LoVo (cell line): Measurements from ENCODE around the gene MAPKBP1.
A peak's percentile ranks its signal among the peaks of the same experiment; 100 is the strongest.

ENCODE experiments used
- DNase-seq: peaks from one replicate; pipeline ENCODE4 v3.0.0-alpha.2; 2016; ENCODE audit warnings: low spot score

MAPKBP1 gene

DNA sequence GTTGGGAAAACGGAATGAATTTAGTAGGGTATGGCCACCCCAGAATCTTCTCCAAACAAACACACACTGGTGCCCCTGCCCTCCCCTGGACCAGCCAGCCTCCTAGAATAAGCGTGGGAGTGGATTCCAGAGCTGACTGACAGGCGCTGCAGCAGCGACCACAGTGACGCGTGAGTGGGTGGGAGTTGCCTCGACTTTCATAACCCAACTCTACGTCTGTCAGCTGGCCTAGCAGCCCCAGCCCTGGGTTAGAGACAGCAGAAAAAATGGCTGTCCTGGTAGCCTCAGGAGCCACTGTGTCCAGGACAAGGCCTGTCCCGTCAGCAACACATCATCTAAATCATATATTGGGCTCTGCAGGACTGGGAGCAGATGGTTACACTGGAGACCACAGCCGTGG is 74.3 kb downstream of the MAPKBP1 start:
- DNase-seq: no peak

DNA sequence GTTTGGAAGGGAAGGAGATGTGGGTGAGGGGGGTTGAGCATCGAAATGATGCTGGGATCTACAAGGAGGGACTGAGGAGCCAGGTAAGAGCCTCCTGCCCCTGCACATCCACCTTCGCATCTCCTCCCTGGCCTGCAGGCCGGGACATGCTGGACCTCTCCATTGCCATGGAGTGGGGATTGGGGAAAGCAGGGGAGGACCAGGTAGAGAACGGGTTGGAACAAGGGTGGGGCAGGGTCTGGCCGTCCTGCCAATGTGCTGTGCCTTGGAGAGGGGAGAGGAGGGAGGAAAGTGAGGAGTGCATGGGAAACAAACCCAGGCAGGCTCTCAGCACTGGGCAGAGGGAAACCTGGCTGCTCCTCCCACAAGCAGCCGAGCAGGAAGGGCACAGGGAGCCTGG is 74.9 kb downstream of the MAPKBP1 start:
- DNase-seq: no peak

DNA sequence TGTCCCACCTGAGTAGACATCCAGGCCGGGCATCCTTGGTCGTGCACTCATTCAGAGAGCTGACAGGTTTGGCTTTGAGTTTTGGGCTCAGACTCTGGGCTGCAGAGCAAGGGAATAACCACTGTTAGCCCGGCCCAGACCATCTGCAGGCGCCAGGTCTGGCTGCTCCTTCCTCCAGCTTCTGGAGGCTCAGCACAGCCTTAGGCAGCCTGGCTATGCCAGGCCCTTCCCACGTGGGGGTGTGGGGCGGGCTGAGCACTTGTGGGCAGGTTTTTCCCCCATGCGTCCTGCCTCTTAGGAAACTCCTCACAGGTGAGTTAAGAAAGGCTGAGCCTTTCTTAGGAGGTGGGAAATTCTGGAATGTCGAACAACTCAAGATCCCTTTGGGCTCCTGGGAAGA is 75.6 kb downstream of the MAPKBP1 start:
- DNase-seq: no peak

DNA sequence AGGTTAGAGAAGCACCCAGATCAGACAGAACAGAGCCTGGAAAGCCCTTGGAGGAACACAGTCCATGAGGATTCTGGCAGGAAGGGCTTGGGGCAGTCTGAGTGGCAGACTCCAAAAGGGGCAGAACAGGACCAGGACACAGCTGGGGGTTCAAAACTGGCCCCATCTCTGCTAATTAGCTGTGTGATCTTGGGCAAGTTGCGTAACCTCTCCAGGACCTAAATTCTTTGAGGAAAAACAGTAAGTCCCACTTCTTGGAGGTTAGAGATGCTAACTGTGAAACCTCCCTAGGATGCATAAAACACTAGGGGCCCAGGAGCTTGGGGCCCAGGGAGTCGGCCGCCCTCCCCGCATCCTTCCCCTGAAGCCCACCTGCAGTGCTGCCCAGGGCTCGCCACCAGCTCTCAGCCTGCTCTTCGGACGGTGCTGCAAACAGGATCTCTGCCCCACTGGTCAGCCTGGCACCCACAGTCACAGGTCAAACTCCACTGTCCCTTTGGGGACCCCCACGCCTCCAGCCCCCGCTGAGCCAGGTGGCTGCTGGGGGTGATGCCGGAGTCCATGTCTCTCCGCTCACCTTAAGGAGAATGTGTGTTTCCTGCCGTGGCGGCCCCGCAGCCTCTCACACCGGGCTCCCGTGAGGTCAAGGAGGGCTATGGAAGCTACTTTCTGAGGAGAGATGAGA is 76.3 kb downstream of the MAPKBP1 start:
- DNase-seq: no peak

DNA sequence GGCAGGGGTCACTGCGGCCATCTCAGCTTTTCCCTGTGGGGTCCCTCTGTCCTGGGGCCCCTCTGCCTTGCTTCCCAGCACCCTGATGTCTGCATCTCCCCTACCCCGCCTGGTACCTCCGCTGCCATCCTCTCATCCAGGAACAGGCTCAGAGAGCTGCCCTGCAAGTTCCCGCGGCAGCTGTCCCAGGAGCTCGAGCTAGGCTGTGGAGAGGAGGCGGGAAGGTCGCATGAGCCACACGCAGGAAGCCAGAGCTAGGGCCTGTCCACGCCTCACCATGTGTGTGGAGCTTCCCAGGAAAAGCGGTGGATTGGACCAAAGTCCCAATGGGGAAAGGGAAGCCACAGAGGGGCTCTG is 76.9 kb downstream of the MAPKBP1 start:
- no peak for DNase-seq

DNA sequence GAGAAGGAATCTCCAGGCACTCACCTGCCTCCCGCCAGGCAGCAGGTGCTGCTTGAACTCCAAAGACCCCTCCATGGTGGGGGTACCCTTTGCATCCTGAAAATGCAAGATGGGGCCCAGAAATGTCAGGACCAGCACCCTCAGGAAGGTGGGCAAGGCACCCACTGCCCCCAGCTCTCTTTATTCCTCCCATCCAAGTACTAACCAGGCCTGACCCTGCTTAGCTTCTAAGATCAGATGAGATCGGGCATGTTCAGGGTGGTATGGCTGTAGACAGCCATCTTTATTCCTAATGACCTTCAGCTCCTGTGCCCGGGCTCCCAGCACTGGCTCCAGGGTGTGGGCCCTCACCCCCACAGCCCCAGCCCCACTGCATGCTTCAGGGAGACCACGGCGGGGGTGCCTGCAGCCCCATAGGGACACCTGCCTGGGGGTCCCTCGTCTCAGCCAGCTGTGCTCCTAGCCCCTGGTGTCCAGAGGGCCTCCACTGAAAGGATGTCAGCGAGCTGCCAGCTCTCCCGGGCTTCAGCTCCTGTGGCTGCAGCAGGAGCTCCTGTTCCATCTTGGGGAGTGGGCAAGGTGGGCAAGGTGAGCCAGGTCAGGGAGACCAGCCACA is 77.6 kb downstream of the MAPKBP1 start:
- no peak for DNase-seq

DNA sequence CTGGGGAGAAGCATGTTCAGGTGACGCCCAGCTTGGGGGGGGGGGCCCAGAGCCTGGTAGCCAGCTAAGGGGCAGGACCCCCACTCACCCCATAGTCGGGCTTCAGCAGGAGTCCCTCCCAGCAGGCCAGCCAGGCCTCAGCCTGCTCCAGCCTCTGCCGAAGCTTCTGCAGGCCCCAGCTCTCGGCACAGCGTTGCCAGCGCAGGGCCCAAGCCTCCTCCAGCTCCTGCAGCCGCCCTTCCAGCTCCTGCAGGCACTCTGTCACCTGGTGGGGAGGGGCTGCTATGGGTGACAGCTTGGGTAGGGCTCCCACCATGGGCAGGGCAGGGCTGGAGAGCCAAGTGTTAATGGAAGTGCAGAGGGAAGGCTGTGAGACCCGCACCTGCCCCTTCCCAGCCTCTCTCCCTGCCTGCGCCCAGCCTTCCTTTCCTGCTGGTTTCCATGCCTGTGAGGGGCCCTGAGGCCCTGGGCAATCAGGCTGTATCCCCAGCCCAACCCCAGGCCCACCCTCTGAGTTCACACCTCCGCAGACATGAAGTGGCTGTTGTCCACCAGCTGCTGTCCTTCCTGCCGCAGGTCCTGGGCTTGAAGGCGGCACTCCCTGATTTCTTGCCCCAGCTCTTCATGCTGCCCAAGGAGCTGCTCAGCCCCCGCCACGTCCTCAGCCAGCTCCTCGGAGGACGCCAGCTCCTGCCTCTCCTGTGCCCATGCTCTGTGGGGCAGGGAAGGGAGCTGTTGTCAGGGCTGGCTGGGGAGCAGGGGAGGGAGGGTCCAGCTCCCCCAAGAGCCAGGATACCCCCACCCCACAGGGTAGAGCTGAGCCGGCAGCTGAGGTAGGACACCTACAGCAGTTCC is 78.7 kb downstream of the MAPKBP1 start:
- DNase-seq: no peak

DNA sequence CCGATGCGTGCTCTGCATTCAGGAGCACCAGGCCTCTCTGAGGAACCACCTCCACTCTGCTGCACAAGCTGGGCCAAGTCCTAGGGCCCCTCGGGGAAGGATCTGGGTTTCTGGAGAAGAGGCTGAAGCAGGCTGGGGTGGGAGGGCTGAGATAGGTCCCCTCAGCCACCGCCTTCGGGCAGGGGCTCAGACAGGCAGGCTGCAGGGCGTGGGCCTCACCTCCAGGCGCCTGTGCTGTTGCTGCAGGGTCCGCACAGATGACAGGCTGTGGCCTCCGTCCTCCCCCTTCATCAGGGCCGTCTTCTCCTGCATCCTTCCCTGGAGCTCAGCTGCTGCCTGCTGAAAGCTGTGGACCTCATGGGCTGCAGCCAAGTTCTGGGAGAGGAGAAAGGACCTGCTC is 79.5 kb downstream of the MAPKBP1 start:
- DNase-seq: no peak

DNA sequence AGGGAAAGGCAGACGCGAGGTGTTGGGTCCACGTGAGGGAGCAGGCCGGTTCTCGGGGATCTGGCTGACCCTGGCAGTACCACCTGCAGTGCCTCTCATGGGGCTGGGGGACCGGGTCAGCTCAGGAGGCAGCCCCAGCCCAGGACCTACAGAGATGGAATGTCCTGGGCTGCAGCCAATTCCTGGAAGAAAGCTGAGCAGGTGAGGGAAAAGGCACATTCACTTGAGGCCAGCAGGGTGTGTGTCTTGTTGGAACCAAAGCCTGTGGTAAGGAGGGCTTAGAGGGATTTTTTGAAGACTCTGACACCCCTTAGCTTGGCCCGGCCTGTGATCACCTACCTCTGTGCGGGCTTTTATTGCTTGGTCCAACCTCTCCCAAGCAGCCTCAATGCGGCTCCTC is 80.2 kb downstream of the MAPKBP1 start:
- no peak for DNase-seq

DNA sequence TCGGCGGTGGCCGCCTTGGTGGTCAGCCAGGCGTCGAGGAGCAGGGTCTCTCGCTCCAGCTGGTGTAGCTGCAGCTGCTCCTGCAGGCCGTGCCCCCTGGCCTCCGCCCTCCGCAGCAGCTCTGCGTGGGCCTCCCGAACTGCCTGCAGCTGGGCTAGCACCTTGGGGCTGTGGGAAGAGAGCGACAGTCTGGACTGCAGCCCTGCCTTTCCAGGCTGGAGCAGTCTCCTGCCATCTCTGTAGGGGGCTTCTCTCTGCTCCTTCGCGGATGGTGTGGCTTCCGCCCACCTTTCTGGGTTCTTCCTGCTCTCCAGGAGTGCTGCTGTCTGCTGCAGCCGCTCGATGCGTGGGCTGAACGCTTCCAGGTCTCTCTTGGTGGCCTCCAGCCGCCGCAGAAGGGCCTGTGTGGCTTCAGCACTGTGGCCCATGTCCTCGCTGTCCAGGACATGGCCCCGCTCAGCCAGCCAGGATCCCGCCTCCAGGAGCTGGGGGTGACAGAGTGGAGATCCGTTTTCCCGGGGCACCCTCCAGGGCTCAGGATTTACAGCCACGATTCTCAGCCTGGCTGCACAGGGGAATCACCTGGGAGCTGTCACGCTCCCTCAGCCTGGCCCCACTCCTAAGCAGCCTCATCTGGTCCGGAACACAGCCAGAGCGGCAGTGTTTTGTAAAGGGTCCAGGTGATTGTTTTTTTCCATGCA is 81.1 kb downstream of the MAPKBP1 start:
- no peak for DNase-seq

DNA sequence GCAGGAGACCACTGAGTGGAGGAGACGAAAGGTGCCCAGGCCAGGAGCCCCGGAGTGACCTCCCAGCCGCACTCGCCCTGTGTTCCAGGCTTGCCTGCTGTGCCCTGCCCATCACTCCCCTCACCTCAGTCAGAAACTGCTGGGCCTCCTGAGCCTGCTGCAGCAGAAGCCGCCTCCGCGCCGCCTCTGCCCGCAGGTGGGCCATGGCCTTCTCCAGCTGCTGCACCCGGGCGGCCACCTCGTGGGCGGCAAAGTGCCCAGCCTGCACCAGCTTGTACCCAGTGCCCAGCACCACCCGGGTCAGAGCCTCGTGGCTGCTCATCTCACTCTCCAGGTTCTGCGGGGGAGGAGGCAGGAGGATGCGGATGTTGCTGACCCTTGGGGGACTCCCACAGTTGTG is 82.0 kb downstream of the MAPKBP1 start:
- DNase-seq: no peak

DNA sequence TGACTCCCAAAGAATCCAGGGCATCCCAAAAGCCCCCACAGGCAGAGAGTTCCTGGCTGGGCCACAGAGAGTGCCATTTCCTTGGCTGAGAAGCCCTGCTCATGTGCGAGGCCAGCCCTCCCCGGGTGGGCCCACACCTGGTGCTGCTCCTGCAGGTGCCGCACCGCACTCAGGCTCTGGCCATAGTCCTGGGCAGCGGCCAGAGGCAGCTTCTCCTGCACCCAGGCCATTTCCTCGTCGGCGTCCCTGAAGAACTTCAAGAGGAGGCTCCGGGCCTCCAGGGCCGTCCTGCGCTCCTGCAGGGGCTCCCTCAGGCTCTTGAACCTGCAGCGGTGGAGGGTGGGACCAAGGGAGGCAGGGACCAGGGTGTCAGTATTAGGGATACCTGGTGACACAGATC is 82.4 kb downstream of the MAPKBP1 start:
- no peak for DNase-seq

DNA sequence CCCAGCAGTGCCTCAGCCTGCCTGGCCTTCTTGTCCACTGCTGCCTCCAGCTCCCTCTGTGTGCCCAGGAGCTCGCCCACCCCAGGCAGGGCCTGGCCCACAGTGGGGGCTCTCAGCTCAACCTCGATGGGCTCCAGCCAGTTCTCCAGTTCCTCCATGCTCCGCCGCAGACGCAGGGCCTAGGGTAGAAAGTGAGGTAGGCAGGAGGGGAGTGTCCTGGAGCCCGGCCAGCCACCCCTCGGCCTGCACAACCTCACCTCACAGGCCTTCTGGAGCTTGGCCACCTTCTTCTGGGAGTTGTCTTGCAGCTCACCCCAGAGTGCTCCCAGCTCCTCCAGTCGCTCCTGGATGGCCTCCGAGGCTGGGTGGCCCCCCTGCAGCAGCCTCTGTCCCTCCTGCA is 83.0 kb downstream of the MAPKBP1 start:
- DNase-seq: no peak

DNA sequence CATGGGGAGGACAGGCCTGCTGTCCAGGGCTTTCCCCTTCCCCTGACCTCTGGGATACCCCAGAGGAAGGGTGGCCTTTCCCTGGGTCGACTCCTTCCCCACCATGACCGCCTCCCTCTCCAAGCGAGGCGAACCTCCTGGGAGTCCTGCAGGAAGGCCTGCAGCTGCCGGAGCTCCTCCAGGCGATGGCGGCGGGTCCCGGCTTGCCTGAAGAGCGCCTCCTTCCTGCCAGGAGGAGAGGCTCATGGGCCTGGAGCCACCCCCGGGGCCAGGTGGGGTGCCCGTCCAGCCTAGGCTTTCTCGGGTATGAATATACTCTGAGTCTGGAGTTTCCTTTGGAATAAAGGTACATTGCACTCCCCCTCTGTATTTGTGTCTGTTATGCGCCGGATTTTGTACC is 84.5 kb downstream of the MAPKBP1 start:
- DNase-seq: no peak

DNA sequence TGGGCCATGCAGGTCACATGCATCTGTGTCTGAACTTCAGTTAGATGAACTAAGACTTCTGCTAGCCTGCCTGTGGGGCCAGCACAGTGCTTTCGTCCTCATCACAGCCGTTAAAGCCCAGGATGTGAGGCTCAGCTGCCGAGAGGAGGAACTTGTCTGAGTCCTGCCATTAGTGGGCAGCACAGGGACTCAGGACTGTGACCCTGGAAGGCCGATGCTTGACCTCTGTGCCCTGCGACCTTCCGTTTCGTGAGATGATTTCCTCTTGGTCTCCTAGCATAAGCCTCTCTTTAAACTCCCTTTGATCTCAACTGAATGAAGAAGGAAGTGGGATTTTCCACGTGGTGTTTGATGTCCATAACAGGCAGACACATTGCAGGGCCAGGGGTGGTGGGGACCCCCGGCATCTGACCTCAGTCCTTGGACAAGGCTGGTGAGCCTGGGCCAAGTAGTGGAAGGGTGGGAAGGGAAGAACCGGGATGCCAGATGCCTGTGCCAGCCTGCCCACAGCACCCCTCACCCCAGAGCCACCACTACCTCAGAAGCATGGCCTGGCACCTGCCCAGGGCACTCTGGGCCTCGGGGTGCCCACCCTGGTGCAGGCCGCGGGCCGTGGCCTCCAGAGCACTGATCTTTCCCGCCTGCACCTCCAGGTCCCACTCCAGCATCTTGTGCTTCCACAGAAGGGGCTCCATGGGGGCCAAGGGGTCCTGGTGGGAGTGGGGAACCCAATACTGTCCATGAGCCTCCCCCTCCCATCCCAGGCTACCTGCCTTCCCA is 86.0 kb downstream of the MAPKBP1 start:
- DNase-seq: no peak

DNA sequence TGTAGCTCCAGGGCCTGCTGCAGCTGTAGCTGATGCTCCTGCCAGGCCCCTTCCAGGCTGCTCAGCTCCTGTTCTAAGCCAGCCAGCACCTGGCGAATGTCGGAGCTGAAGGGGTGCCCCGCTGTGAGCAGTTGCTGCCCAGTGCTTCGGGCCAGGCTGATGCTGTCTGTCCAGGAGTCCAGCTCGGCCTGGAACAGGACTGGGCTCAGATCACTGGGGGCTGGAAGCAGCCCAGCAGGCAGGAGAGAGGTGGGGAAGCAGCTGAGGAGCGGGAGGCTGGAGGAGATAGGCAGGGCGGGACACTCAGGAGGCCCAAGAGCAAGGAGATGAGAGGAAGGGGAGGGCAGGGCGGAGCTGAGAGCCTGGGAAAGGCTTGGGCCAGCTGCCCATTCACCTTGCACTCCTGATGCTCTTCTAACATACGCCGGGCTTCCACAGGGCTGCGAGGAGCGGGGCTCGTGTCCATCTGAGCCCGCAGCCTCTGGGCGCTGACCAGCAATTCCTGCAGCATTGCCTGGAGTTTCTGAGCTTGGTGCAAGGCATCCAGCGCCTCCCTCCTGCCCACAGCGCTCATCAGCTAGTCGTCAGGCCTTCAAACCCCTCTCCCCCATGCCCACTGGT is 87.6 kb downstream of the MAPKBP1 start:
- no peak for DNase-seq

DNA sequence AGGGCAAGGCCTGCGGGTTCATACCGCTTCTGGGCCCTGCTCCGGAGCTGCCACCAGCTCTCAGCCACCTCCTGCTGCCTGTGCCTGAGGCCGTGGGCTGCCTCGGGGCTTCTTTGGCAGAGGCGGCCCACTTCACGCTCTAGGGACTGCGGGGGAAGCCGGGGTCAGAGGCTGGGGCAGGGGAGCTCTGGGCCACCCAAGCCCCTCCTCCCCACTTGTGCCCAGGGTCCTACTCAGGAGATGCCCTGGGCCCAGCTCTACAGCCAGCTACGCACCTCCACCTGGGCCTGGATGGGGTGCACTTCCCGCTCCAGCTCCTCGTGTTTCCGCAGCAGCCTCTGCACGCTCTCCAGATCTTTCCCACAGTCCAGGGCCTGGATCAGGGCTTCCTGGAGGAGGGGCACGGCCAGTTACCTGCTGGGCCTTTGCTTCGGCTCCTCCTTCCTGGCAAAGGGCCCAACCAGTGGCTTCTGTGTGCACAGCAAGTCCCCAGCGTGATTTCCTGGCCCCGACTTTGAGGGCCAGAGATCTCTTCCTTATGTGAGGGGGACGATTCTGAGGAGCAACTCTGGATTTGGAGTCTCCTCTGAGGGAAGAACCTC is 88.3 kb downstream of the MAPKBP1 start:
- peak; percentile 14 for DNase-seq

DNA sequence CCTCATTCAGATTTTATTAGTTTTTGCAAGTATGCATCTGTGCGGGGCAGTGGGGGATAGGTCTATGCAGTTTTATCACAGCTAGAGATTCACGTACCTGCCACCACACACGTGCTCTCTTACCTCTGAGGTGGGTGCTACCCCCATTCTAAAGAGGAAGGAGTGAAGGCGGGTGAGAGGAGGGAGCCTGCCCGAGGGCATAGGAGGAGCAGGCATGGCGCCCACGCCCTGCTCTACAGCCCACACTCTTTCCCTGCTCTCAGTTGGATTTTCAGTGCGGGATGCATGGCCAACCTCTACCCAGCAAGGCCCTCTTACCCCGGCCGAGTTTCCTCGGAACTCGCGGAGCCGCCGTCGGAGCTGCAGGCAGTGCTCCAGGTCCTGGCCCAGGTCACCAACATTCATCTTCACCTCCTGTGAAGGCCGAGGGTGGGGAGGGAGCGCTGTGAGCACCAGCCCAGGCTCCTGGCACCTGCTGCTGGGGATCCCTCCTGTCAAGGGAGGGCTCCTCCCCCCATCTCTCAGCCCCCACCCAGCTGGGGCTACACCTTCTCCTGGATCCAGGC is 91.3 kb downstream of the MAPKBP1 start:
- DNase-seq: no peak

DNA sequence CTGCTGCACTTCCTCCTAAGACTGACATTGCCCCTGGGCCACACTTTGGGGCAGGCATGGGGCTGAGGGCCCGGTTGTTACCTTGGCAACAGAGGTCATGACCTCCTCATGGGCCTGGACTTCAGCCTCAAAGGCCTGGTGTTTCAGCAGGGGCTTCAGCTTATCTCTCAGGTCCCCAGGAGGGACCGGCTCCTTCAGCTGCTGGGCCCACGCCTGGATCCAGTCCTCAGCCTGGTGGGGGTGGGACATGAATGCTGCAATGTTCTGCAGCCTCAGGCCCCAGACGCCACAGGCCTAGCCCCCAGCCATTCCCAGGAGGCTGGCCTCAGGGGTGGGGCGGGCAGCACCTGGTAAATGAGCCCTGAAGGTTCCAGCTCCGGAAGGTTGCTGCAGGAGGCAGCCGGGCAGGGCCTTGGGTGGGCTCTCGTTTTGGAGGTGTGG is 92.0 kb downstream of the MAPKBP1 start:
- no peak for DNase-seq

DNA sequence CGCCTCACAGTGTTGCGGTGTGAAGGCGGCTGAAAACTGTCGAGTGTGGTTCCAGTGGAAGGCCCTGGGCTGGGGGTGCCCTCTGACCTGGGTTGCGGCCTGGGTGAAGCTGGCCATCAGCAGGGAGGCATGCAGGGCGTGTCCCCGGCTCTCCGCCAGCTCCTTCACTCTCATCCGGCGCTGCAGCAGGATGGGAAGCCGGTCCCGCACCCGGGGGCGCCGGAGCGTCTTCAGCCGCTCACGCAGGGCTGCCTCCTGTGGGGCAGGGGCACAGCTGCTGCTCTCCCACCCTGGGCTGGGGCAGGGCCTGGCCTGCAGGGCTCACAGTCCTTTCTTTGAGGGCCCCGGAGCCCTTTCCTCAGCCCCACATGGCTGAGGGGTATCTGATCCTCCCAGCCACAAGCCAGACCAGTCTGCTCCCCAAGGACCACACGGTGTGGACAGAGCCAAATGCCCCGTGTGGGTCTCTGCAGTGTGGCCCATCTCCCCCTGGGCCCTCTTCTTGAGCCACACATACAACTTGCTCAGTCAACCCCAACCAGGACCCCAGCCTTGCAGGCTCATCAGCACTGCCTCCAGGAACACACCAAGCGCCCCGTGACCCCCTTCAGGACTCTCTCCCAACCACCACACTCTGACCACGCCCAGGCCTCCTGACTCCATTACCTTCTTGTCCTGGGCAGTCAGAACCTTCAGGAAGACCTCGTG is 92.7 kb downstream of the MAPKBP1 start:
- no peak for DNase-seq
